ENCODE data around the gene ICE2.

The ICE2 gene

GRCh38 chr15:60478566-60479360, at the start of gene ICE2:
Gene ICE2 (minus strand): TSS chr15:60479142. CDS start chr15:60477977, 1,165 bp downstream.
- peak; percentile 97 for DNase-seq

- peak in 1 of 2 donors; percentile 74 for DNase-seq
These were observed 49.6 kb upstream of the ICE2 start for GRCh38 chr15:60528530-60528929.

GRCh38 chr15:60527456-60527855, 48.5 kb upstream of the ICE2 start:
- DNase-seq, result no peak

GRCh38 chr15:60526127-60526616, 47.2 kb upstream of the ICE2 start:
- DNase-seq, result peak; percentile 32 to 49

GRCh38 chr15:60525341-60526039, 46.5 kb upstream of the ICE2 start:
- DNase-seq, result no peak

GRCh38 chr15:60523056-60523455, 44.1 kb upstream of the ICE2 start:
- no peak for DNase-seq

- peak; percentile 80 to 86 for DNase-seq
These were observed 42.0 kb upstream of the ICE2 start for GRCh38 chr15:60520825-60521368.

GRCh38 chr15:60520013-60520824, 41.3 kb upstream of the ICE2 start:
- no peak for DNase-seq

GRCh38 chr15:60519218-60519617, 40.3 kb upstream of the ICE2 start:
- no peak for DNase-seq

- no peak for DNase-seq
These were observed 39.6 kb upstream of the ICE2 start for GRCh38 chr15:60518511-60518910.

GRCh38 chr15:60514261-60514881, 35.4 kb upstream of the ICE2 start:
- no peak for DNase-seq

- no peak for DNase-seq
These were observed 34.7 kb upstream of the ICE2 start for GRCh38 chr15:60513676-60514075.

GRCh38 chr15:60512937-60513336, 34.0 kb upstream of the ICE2 start:
- no peak for DNase-seq

GRCh38 chr15:60511351-60512031, 32.5 kb upstream of the ICE2 start:
- no peak for DNase-seq

- DNase-seq, result no peak
These were observed 31.1 kb upstream of the ICE2 start for GRCh38 chr15:60510006-60510405.

- DNase-seq, result no peak
These were observed 30.5 kb upstream of the ICE2 start for GRCh38 chr15:60509470-60509869.

GRCh38 chr15:60508442-60508841, 29.5 kb upstream of the ICE2 start:
- peak in 1 of 2 donors; percentile 14 for DNase-seq

- peak; percentile 74 to 90 for DNase-seq
These were observed 28.9 kb upstream of the ICE2 start for GRCh38 chr15:60507596-60508424.

- no peak for DNase-seq
These were observed 17.9 kb upstream of the ICE2 start for GRCh38 chr15:60496853-60497252.

GRCh38 chr15:60494108-60494507, 15.2 kb upstream of the ICE2 start:
- no peak for DNase-seq

GRCh38 chr15:60493166-60493565, 14.2 kb upstream of the ICE2 start:
- no peak for DNase-seq
